ENCODE results near the gene CDK14.

CDK14 gene

GRCh38 chr7:90580051-90580450 lies 16.1 kb upstream of the CDK14 start:
- Histone ChIP-seq H3K9ac (ENCODE audit: low read length) (no peak overlapping the region), H3K4me3 (ENCODE audit: low read length) (no peak overlapping the region), H3K27ac (ENCODE audit: low read depth, low read length) (no peak overlapping the region), H3K36me3 (ENCODE audit: control insufficient read depth, insufficient read depth, low read length) (no peaks in the 10 kb centered on the region), H3K4me1 (ENCODE audit: control insufficient read depth, insufficient read depth, low read length) (no peaks in the 10 kb centered on the region), H3K27me3 (ENCODE audit: control insufficient read depth, insufficient read depth, low read length) (no peaks in the 10 kb centered on the region)

DNA sequence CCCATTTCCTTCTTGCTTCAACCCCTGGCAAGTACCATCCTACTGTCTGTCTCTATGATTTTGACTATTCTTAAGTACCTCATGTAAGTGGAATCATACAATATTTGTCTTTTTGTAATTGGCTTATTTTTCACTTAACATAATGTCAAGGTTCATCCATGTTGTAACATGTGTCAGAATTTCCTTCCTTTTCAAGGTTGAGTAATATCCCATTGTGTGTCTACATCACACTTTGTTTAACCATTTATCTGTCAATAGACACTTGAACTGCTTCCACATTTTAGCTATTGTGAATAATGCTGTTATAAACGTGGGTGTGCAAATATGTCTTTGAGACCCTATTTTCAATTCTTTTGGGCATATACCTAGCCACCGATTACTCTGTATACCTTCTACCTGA lies 14.0 kb upstream of the CDK14 start:
- Histone ChIP-seq H3K4me1 (ENCODE audit: control insufficient read depth, insufficient read depth, low read length) (no peaks in the 10 kb centered on the region), H3K27ac (ENCODE audit: low read depth, low read length) (no peak overlapping the region), H3K4me3 (ENCODE audit: low read length) (no peak overlapping the region), H3K36me3 (ENCODE audit: control insufficient read depth, insufficient read depth, low read length) (no peaks in the 10 kb centered on the region), H3K9ac (ENCODE audit: low read length) (no peak overlapping the region), H3K27me3 (ENCODE audit: control insufficient read depth, insufficient read depth, low read length) (no peaks in the 10 kb centered on the region)

DNA sequence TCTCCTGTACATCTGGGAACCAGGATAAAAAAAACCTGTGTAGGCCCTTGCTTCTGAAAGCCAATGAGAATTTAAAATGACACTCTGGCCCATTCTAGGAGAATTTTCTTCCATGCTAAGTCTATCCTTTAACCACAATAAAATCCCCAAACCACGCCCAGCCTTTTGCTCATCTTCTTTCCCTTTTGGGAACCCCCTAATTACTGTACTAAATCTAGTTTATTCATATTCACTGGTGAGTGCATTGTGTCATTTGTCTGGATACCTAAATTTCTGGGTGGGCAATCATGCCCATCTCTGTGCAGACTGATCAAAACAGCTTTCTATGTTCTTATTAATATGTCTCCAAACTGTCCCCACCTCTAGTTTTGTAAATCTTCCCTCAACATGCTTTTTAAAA lies 11.7 kb upstream of the CDK14 start:
- H3K4me1 ChIP-seq (ENCODE audit: control insufficient read depth, insufficient read depth, low read length), result no peaks in the 10 kb centered on the region
- H3K4me3 ChIP-seq (ENCODE audit: low read length), result no peak overlapping the region
- no peaks in the 10 kb centered on the region for H3K36me3 ChIP-seq (ENCODE audit: control insufficient read depth, insufficient read depth, low read length)
- no peak overlapping the region for H3K27ac ChIP-seq (ENCODE audit: low read depth, low read length)
- H3K9ac ChIP-seq (ENCODE audit: low read length), result no peak overlapping the region
- no peaks in the 10 kb centered on the region for H3K27me3 ChIP-seq (ENCODE audit: control insufficient read depth, insufficient read depth, low read length)

DNA sequence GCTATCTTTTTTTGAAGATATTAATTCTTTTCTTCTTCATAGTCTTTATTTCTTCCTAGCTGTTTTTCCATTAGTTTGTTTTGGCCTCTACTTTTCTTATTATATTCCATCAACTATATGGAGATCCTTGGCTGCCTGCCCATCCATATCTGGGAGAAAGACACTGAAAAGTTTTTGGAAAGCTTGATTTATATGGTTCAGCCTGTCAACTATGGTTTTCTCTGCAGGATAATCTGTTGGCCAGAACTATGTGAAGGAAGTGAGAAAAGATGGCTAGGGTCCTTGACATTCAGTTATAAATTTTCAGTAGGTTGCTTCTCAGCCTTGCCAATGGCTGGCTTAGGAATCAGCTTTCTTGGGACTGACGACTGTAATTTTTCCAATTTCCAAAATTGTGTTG lies 10.0 kb upstream of the CDK14 start:
- no peak overlapping the region for H3K9ac ChIP-seq (ENCODE audit: low read length)
- H3K4me3 ChIP-seq (ENCODE audit: low read length), result no peak overlapping the region
- H3K27ac ChIP-seq (ENCODE audit: low read depth, low read length), result no peak overlapping the region
- H3K36me3 ChIP-seq (ENCODE audit: control insufficient read depth, insufficient read depth, low read length), result no peaks in the 10 kb centered on the region
- H3K4me1 ChIP-seq (ENCODE audit: control insufficient read depth, insufficient read depth, low read length), result no peaks in the 10 kb centered on the region
- no peaks in the 10 kb centered on the region for H3K27me3 ChIP-seq (ENCODE audit: control insufficient read depth, insufficient read depth, low read length)

DNA sequence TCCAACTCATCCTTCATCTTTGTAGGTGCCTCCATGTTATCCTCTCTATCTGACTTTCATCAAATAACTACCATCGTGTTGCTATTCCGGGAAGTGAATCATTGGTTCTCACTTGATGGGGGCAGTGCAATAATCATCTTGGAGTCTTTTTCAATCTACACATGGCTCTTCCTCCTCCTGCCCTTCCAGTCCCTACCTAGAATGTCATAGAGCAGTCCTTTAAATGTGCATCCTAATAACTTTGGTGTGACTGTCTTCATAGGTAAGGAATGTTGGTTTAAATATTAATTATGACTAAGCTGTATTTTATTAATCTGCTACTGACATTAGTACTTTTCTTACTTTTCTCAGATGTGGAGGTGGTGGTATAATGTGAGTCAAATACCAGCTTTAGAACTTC lies 8.4 kb upstream of the CDK14 start:
- no peaks in the 10 kb centered on the region for H3K27me3 ChIP-seq (ENCODE audit: control insufficient read depth, insufficient read depth, low read length)
- H3K27ac ChIP-seq (ENCODE audit: low read depth, low read length), result no peak overlapping the region
- H3K4me3 ChIP-seq (ENCODE audit: low read length), result no peak overlapping the region
- no peaks in the 10 kb centered on the region for H3K36me3 ChIP-seq (ENCODE audit: control insufficient read depth, insufficient read depth, low read length)
- H3K4me1 ChIP-seq (ENCODE audit: control insufficient read depth, insufficient read depth, low read length), result no peaks in the 10 kb centered on the region
- no peak overlapping the region for H3K9ac ChIP-seq (ENCODE audit: low read length)

DNA sequence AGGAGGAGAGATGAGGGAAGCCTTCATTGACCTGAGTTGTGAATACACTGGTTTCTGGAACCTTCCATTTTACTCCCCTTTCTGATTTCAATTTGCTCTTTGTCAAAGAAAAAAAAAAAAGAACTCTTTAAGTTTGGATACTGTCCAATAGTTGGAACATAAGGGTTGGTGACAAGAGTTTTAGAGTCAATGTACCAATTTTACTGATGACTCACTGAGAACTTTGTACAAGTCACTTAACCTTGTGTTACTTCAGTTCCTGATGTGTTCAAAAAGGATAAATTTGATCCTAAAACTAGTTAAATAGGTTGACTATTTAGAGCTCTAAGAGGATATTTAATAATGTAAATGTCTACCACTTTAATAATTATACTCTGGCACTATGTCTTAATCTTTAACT lies 4.1 kb upstream of the CDK14 start:
- H3K36me3 ChIP-seq (ENCODE audit: control insufficient read depth, insufficient read depth, low read length), result no peaks in the 10 kb centered on the region
- H3K27me3 ChIP-seq (ENCODE audit: control insufficient read depth, insufficient read depth, low read length), result no peaks in the 10 kb centered on the region
- peaks cover 3% of the 10 kb centered on the region for H3K4me1 ChIP-seq (ENCODE audit: control insufficient read depth, insufficient read depth, low read length)
- H3K27ac ChIP-seq (ENCODE audit: low read depth, low read length), result no peak overlapping the region
- no peak overlapping the region for H3K9ac ChIP-seq (ENCODE audit: low read length)
- H3K4me3 ChIP-seq (ENCODE audit: low read length), result no peak overlapping the region

GRCh38 chr7:90593205-90593604 lies 2.9 kb upstream of the CDK14 start:
- Histone ChIP-seq H3K9ac (ENCODE audit: low read length) (no peak overlapping the region), H3K27me3 (ENCODE audit: control insufficient read depth, insufficient read depth, low read length) (no peaks in the 10 kb centered on the region), H3K4me3 (ENCODE audit: low read length) (no peak overlapping the region), H3K4me1 (ENCODE audit: control insufficient read depth, insufficient read depth, low read length) (peaks cover 3% of the 10 kb centered on the region), H3K27ac (ENCODE audit: low read depth, low read length) (no peak overlapping the region), H3K36me3 (ENCODE audit: control insufficient read depth, insufficient read depth, low read length) (no peaks in the 10 kb centered on the region)

- no peak overlapping the region for H3K27ac ChIP-seq (ENCODE audit: low read depth, low read length)
- H3K9ac ChIP-seq (ENCODE audit: low read length), result no peak overlapping the region
- H3K36me3 ChIP-seq (ENCODE audit: control insufficient read depth, insufficient read depth, low read length), result no peaks in the 10 kb centered on the region
- H3K4me3 ChIP-seq (ENCODE audit: low read length), result no peak overlapping the region
- no peaks in the 10 kb centered on the region for H3K27me3 ChIP-seq (ENCODE audit: control insufficient read depth, insufficient read depth, low read length)
- H3K4me1 ChIP-seq (ENCODE audit: control insufficient read depth, insufficient read depth, low read length), result peaks cover 3% of the 10 kb centered on the region
Observed at GRCh38 chr7:90594751-90595317, 1.3 kb upstream of the CDK14 start.

- Histone ChIP-seq H3K27me3 (ENCODE audit: control insufficient read depth, insufficient read depth, low read length) (no peaks in the 10 kb centered on the region), H3K27ac (ENCODE audit: low read depth, low read length) (peak overlapping the region; percentile 82), H3K36me3 (ENCODE audit: control insufficient read depth, insufficient read depth, low read length) (no peaks in the 10 kb centered on the region), H3K9ac (ENCODE audit: low read length) (peak overlapping the region; percentile 37), H3K4me3 (ENCODE audit: low read length) (peak overlapping the region; percentile 75), H3K4me1 (ENCODE audit: control insufficient read depth, insufficient read depth, low read length) (peaks cover 3% of the 10 kb centered on the region)
Observed at GRCh38 chr7:90595342-90595800, 750 bp upstream of the CDK14 start.

DNA sequence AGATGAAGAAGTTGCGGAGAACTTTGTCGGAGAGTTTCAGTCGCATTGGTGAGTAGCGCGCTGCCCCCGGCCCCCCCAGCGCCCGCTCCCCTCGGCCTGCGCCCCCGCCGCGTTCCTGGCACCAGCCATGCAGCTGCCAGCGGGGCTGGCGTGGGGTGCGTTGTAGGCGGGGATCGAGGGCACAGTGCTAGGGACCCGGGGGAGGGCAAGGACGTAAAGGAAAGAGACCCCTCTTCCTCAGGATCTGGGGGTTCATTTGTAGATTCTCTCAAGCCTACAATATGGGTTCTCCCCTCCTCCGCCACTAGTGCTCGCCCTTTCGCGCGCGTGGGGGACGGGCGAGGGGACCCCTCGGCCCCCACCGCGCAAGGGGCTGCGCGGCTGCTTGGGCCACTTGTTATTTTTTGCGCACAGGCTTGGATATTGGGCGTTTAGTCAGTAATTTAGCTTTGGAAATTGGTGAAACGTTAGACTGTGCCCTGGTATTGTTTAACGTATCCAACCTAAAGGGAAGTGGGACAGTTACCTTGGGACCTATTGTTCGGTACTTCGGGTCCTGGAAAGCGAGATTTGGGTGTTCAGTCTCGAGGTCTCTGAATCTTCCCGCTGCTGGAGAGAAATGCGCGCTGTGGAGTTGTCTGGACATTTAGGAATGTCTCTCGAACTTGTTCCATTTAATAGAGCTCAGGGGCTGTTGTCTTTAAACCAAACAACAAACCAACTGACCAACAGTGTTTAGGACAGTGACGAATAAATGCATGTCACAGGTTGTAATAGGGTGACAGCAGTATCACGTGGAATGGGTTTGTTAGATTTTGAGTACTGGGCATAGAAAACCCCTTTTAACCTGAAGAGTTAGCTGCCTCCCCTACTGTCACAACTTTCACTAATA lies 796 bp downstream of the CDK14 start:
- Histone ChIP-seq H3K4me1 (ENCODE audit: control insufficient read depth, insufficient read depth, low read length) (peaks cover 3% of the 10 kb centered on the region), H3K36me3 (ENCODE audit: control insufficient read depth, insufficient read depth, low read length) (no peaks in the 10 kb centered on the region), H3K27ac (ENCODE audit: low read depth, low read length) (peak overlapping the region; percentile 86), H3K27me3 (ENCODE audit: control insufficient read depth, insufficient read depth, low read length) (no peaks in the 10 kb centered on the region), H3K4me3 (ENCODE audit: low read length) (peak overlapping the region; percentile 86), H3K9ac (ENCODE audit: low read length) (peak overlapping the region; percentile 43)

DNA sequence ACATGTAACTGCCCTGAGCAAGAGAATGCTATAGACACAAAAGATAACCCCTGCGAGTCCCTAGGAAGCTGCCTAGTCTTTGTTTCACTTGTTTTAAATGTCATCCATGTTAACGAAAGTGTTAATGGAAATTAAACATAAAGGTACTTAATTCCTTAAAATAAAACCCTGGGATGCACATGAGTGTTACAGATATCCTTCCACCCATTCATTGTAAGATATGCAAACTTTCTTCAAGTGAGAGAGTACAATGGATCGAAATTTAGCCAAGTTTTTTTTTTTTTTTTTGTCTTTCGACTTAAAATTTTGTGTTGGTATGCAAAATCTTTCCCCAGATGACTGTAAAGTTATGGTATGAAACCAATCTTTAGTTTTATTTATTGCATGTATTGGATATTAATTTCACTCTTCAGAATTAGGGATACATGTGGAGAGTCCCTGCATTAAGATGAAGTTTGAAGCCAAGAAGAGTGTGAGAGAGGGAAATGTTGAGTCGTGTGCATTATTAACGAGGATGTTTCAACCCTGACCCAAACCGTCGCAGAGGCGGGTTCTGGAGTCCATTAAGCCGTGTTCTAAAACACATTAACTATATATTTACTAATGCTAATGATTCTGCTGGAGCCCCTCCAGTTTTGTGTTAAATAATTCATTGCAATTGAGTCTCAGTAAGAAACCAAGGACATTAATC lies 1.6 kb downstream of the CDK14 start:
- H3K36me3 ChIP-seq (ENCODE audit: control insufficient read depth, insufficient read depth, low read length), result no peaks in the 10 kb centered on the region
- H3K4me3 ChIP-seq (ENCODE audit: low read length), result peak overlapping the region; percentile 86
- H3K27ac ChIP-seq (ENCODE audit: low read depth, low read length), result no peak overlapping the region
- peaks cover 3% of the 10 kb centered on the region for H3K4me1 ChIP-seq (ENCODE audit: control insufficient read depth, insufficient read depth, low read length)
- no peak overlapping the region for H3K9ac ChIP-seq (ENCODE audit: low read length)
- no peaks in the 10 kb centered on the region for H3K27me3 ChIP-seq (ENCODE audit: control insufficient read depth, insufficient read depth, low read length)

DNA sequence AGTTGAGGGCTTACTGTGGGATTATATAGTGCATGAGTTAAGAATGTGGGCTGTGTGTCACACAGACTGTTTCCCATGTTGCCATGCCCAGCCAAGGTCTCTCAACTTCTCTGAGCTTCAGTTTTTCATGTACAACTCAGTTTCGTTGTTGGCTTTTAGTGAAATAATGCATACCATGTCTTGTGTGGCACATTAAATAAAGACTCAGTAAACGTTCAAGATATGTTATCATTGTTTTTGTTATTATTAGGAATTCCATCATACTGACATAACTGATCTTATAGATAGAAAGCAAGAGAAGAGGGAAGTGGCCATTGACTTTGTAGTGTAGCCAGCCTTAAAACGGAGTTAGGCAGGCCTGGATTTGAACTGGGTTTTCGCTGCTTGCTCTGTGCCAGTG lies 2.9 kb downstream of the CDK14 start:
- Histone ChIP-seq H3K36me3 (ENCODE audit: control insufficient read depth, insufficient read depth, low read length) (no peaks in the 10 kb centered on the region), H3K27ac (ENCODE audit: low read depth, low read length) (no peak overlapping the region), H3K4me1 (ENCODE audit: control insufficient read depth, insufficient read depth, low read length) (peaks cover 3% of the 10 kb centered on the region), H3K27me3 (ENCODE audit: control insufficient read depth, insufficient read depth, low read length) (no peaks in the 10 kb centered on the region), H3K4me3 (ENCODE audit: low read length) (no peak overlapping the region), H3K9ac (ENCODE audit: low read length) (no peak overlapping the region)
